Measurements from ENCODE around the gene FCGR1A. TPM values are rescaled to one million over a fixed set of nuclear protein-coding genes. Genes with fewer than 3 reads are reported as not detected.
A peak's percentile ranks its signal among the peaks of the same experiment; 100 is the strongest.
"Not testable (repeated sequence)": the region's sequence is repeated elsewhere in the genome, so short reads cannot be mapped to it uniquely, and the experiment has no call there.

The FCGR1A gene
- total RNA-seq (2021) (not detected in 3 replicates), Bru-seq, nascent RNA (not detected)
- long read RNA-seq, experiment 1 = 0 reads
- long read RNA-seq, experiment 2 = 0 reads
- long read RNA-seq, experiment 3 = 0 reads

- H3K36me3 Mint-ChIP-seq; H3K4me3 Mint-ChIP-seq; H3K27me3 Mint-ChIP-seq (ENCODE audit: low read depth); ATAC-seq; H3K4me1 Mint-ChIP-seq; CTCF ChIA-PET; DNase-seq (ENCODE audit: low spot score); H3K27ac Mint-ChIP-seq; H3K9me3 Mint-ChIP-seq; POLR2A ChIA-PET: not testable (repeated sequence)
Observed at GRCh38 chr1:149782600-149782999, at the start of gene FCGR1A. TSS of gene FCGR1A (plus strand) at chr1:149782694. CDS start at chr1:149782744, 50 bp downstream.

- H3K27me3 Mint-ChIP-seq (ENCODE audit: low read depth); H3K9me3 Mint-ChIP-seq; CTCF ChIA-PET; DNase-seq (ENCODE audit: low spot score); H3K27ac Mint-ChIP-seq; ATAC-seq; H3K36me3 Mint-ChIP-seq; POLR2A ChIA-PET; H3K4me3 Mint-ChIP-seq; H3K4me1 Mint-ChIP-seq: not testable (repeated sequence)
Observed at GRCh38 chr1:149732781-149733180, 49.7 kb upstream of the FCGR1A start.

GRCh38 chr1:149734692-149735091 is 47.8 kb upstream of the FCGR1A start:
- ATAC-seq; POLR2A ChIA-PET; H3K27ac Mint-ChIP-seq; H3K36me3 Mint-ChIP-seq; DNase-seq (ENCODE audit: low spot score); H3K4me3 Mint-ChIP-seq; H3K4me1 Mint-ChIP-seq; CTCF ChIA-PET; H3K27me3 Mint-ChIP-seq (ENCODE audit: low read depth); H3K9me3 Mint-ChIP-seq: not testable (repeated sequence)

GRCh38 chr1:149740148-149740581 is 42.3 kb upstream of the FCGR1A start:
- POLR2A ChIA-PET, H3K4me1 Mint-ChIP-seq: not testable (repeated sequence)

GRCh38 chr1:149740590-149741230 is 41.8 kb upstream of the FCGR1A start:
- POLR2A ChIA-PET; CTCF ChIA-PET; H3K36me3 Mint-ChIP-seq; DNase-seq (ENCODE audit: low spot score); H3K27me3 Mint-ChIP-seq (ENCODE audit: low read depth); H3K4me1 Mint-ChIP-seq; H3K9me3 Mint-ChIP-seq: not testable (repeated sequence)
- peak overlapping the region; percentile 83 for H3K4me3 Mint-ChIP-seq
- ATAC-seq = peak; percentile 84
- peak overlapping the region; percentile 84 for H3K27ac Mint-ChIP-seq

More at GRCh38 chr1:149740148-149740581, 42.3 kb upstream of the FCGR1A start:
- CTCF ChIA-PET; H3K27me3 Mint-ChIP-seq (ENCODE audit: low read depth); H3K9me3 Mint-ChIP-seq; H3K36me3 Mint-ChIP-seq: not testable (repeated sequence)
- DNase-seq (ENCODE audit: low spot score) (peak; percentile 58), ATAC-seq (peak; percentile 76)
- Mint-ChIP-seq H3K4me3 (peak overlapping the region; percentile 83), H3K27ac (peak overlapping the region; percentile 84)

GRCh38 chr1:149741914-149742313 is 40.6 kb upstream of the FCGR1A start:
- CTCF ChIA-PET = not testable (repeated sequence)

GRCh38 chr1:149746463-149747356 is 35.8 kb upstream of the FCGR1A start:
- CTCF ChIA-PET; H3K27me3 Mint-ChIP-seq (ENCODE audit: low read depth); H3K9me3 Mint-ChIP-seq; POLR2A ChIA-PET: not testable (repeated sequence)
- 0 out of 2 replicates have a peak, but pooled peaks have one; percentile 24 for TF ChIP-seq MAX (CRISPR knock-in tag; IDR thresholded peaks at IDR 0.05)
- TF ChIP-seq ZNF423 (CRISPR knock-in tag; IDR thresholded peaks at IDR 0.05) = peak; percentile 93
- Mint-ChIP-seq H3K36me3 (peaks cover 10% of the 10 kb centered on the region), H3K4me3 (peak overlapping the region; percentile 86), H3K4me1 (peaks cover 15% of the 10 kb centered on the region), H3K27ac (peak overlapping the region; percentile 95)
- DNase-seq (ENCODE audit: low spot score) (peak; percentile 61), ATAC-seq (peak; percentile 78)

More at GRCh38 chr1:149741914-149742313, 40.6 kb upstream of the FCGR1A start:
- H3K9me3 Mint-ChIP-seq; H3K4me1 Mint-ChIP-seq; H3K27ac Mint-ChIP-seq; POLR2A ChIA-PET; DNase-seq (ENCODE audit: low spot score); ATAC-seq; H3K27me3 Mint-ChIP-seq (ENCODE audit: low read depth); H3K4me3 Mint-ChIP-seq: not testable (repeated sequence)
- peaks cover 10% of the 10 kb centered on the region for H3K36me3 Mint-ChIP-seq

GRCh38 chr1:149747359-149748143 is 34.9 kb upstream of the FCGR1A start:
- H3K4me1 Mint-ChIP-seq = peaks cover 15% of the 10 kb centered on the region
- ATAC-seq (peak; percentile 67), DNase-seq (ENCODE audit: low spot score) (peak; percentile 12)
- POLR2A ChIA-PET; H3K27me3 Mint-ChIP-seq (ENCODE audit: low read depth); CTCF ChIA-PET; H3K9me3 Mint-ChIP-seq: not testable (repeated sequence)
- peak overlapping the region; percentile 99 for H3K27ac Mint-ChIP-seq
- H3K36me3 Mint-ChIP-seq = peaks cover 10% of the 10 kb centered on the region
- H3K4me3 Mint-ChIP-seq = peak overlapping the region; percentile 86

- H3K27me3 Mint-ChIP-seq (ENCODE audit: low read depth); POLR2A ChIA-PET; CTCF ChIA-PET; H3K9me3 Mint-ChIP-seq: not testable (repeated sequence)
- H3K27ac Mint-ChIP-seq = peak overlapping the region; percentile 99
- peaks cover 15% of the 10 kb centered on the region for H3K4me1 Mint-ChIP-seq
- H3K4me3 Mint-ChIP-seq = peak overlapping the region; percentile 86
- peaks cover 10% of the 10 kb centered on the region for H3K36me3 Mint-ChIP-seq
- ATAC-seq (peak; percentile 34), DNase-seq (ENCODE audit: low spot score) (peak; percentile 43)
Observed at GRCh38 chr1:149748144-149748500, 34.4 kb upstream of the FCGR1A start.

GRCh38 chr1:149750562-149750961 is 31.9 kb upstream of the FCGR1A start:
- H3K27me3 Mint-ChIP-seq (ENCODE audit: low read depth); ATAC-seq; DNase-seq (ENCODE audit: low spot score); H3K36me3 Mint-ChIP-seq; H3K9me3 Mint-ChIP-seq; H3K27ac Mint-ChIP-seq; POLR2A ChIA-PET; H3K4me3 Mint-ChIP-seq; CTCF ChIA-PET: not testable (repeated sequence)
- H3K4me1 Mint-ChIP-seq = peaks cover 15% of the 10 kb centered on the region

GRCh38 chr1:149752186-149752585 is 30.3 kb upstream of the FCGR1A start:
- DNase-seq (ENCODE audit: low spot score); H3K9me3 Mint-ChIP-seq; H3K4me1 Mint-ChIP-seq; H3K36me3 Mint-ChIP-seq; H3K4me3 Mint-ChIP-seq; POLR2A ChIA-PET; H3K27ac Mint-ChIP-seq; CTCF ChIA-PET; H3K27me3 Mint-ChIP-seq (ENCODE audit: low read depth); ATAC-seq: not testable (repeated sequence)
